Measurements from ENCODE around the gene PAGE1. TPM values are rescaled to one million over a fixed set of nuclear protein-coding genes. Genes with fewer than 3 reads are reported as not detected.

PAGE1 gene
- total RNA-seq, 2 donors from 2014 or later, result not detected

DNA sequence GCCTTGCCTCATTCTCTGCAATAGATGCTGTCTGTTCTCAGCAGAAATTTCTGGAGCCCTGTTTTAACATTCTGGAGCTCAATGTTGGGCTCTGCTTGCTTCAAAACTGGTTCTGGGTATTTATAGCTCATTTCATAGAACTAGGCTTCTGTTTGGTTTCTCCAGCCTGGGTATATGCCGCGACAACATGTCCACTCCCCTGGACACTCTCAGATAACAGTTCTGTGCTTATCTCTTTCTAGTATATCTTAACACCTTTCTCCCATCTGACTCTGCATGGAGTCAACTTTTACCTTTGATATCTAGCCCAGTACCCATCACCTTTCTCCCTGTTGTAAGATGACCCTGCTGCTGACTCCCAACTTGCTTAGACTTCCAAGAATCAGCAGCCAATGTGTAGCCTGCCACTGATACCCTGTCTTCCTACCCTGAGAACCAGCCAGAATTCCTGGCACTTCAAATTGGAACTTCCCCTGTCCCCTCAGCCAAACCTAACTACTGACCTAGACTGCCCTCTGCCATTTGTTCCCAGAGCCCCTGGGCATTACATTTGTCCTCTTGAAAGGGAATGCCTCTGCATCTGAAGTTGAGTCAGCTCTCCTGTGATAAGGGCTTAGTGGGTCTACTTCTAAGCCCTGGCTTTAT lies 20.6 kb downstream of the PAGE1 start:
- ATAC-seq (replicated peaks in 1 of 2), result no peak
- no peaks in the 10 kb centered on the region for H3K9me3 Mint-ChIP-seq
- H3K4me1 Mint-ChIP-seq (ENCODE audit: low read depth), result no peaks in the 10 kb centered on the region
- DNase-seq, result no peak
- peaks cover 42% of the 10 kb centered on the region for H3K27me3 Mint-ChIP-seq (ENCODE audit: low read depth)
- H3K4me3 Mint-ChIP-seq, result no peak overlapping the region
- H3K36me3 Mint-ChIP-seq (ENCODE audit: insufficient read depth in 2 of 2), result no peaks in the 10 kb centered on the region
- no peak overlapping the region for H3K27ac Mint-ChIP-seq

- ATAC-seq (replicated peaks in 1 of 2), result no peak
- Mint-ChIP-seq H3K27me3 (ENCODE audit: low read depth) (peaks cover 41% of the 10 kb centered on the region), H3K27ac (no peak overlapping the region), H3K4me1 (ENCODE audit: low read depth) (no peaks in the 10 kb centered on the region), H3K36me3 (ENCODE audit: insufficient read depth in 2 of 2) (no peaks in the 10 kb centered on the region), H3K9me3 (no peaks in the 10 kb centered on the region), H3K4me3 (no peak overlapping the region)
- DNase-seq, result no peak
Observed at GRCh38 chrX:49673394-49673793, 22.4 kb downstream of the PAGE1 start.

DNA sequence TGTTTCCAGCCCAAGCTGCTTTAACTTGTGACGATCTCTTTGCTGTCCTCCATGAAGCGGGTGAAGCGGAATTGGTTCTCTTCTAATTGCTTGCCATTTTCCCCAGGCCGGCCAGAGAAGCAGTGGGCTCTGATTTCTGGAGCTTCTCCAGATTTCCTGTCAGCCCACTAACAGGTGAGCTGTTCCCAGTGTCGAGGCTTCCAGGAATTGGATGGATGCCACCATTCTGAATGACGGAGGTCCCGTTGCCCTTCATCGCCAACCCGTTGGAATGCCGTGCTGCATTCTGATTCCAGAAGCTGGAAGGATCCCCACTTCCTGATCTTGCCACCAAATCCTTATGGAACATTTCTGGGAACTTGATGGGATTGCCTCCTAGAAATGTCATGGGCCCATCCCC lies 31.0 kb downstream of the PAGE1 start:
- H3K27me3 Mint-ChIP-seq (ENCODE audit: low read depth), result peaks cover 38% of the 10 kb centered on the region
- no peaks in the 10 kb centered on the region for H3K9me3 Mint-ChIP-seq
- ATAC-seq (replicated peaks in 1 of 2) (no peak), DNase-seq (no peak)
- H3K27ac Mint-ChIP-seq, result no peak overlapping the region
- H3K4me1 Mint-ChIP-seq (ENCODE audit: low read depth), result no peaks in the 10 kb centered on the region
- no peaks in the 10 kb centered on the region for H3K36me3 Mint-ChIP-seq (ENCODE audit: insufficient read depth in 2 of 2)
- H3K4me3 Mint-ChIP-seq, result no peak overlapping the region

DNA sequence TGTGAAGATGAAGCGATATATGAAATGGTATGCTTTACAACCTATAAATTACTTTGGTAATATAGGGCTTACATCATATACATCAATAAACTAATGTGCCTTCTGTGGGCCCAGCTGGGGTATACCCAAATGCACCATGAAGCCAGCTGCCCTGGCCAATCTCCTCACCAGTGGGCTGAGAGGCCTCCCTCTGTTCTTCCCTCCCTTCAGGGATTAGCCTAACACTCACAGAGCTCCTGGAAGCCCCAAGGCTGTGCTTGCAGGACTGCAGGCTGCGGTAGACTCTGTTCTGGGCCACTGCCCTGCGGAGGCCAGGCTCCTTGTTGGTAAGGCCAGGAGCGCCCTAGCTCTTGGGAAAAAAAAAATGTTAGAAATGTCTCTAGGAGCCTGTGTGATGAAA lies 33.9 kb downstream of the PAGE1 start:
- Mint-ChIP-seq H3K4me1 (ENCODE audit: low read depth) (no peaks in the 10 kb centered on the region), H3K36me3 (ENCODE audit: insufficient read depth in 2 of 2) (no peaks in the 10 kb centered on the region), H3K9me3 (no peaks in the 10 kb centered on the region), H3K27ac (no peak overlapping the region), H3K4me3 (no peak overlapping the region), H3K27me3 (ENCODE audit: low read depth) (peaks cover 23% of the 10 kb centered on the region)
- no peak for ATAC-seq (replicated peaks in 1 of 2)
- DNase-seq, result no peak

DNA sequence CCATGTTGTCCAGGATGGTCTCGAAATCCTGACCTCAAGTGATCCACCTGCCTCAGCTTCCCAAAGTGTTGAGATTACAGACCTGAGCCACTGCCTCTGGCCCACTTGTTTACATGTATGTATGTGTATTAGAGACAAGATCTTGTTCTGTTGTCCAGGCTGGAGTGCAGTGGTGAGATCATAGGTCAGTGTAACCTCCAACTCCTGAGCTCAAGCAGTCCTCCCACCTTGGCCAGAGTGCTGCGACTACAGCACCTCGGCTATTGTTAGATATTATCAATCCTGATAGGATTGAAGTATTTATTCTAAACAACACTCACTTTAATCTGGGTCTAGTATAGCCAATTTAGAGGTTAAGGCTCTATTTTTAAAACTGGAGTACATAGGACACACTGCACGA lies 36.0 kb downstream of the PAGE1 start:
- H3K27me3 Mint-ChIP-seq (ENCODE audit: low read depth), result peaks cover 20% of the 10 kb centered on the region
- H3K27ac Mint-ChIP-seq, result no peak overlapping the region

GRCh38 chrX:49656533-49656932 lies 39.3 kb downstream of the PAGE1 start:
- Mint-ChIP-seq H3K27ac (no peak overlapping the region), H3K27me3 (ENCODE audit: low read depth) (peaks cover 31% of the 10 kb centered on the region), H3K4me1 (ENCODE audit: low read depth) (no peaks in the 10 kb centered on the region), H3K9me3 (no peaks in the 10 kb centered on the region), H3K4me3 (no peak overlapping the region), H3K36me3 (ENCODE audit: insufficient read depth in 2 of 2) (no peaks in the 10 kb centered on the region)
- no peak for DNase-seq
- ATAC-seq (replicated peaks in 1 of 2), result no peak

More for the DNA sequence above, 36.0 kb downstream of the PAGE1 start:
- DNase-seq, result no peak
- ATAC-seq (replicated peaks in 1 of 2), result no peak
- H3K36me3 Mint-ChIP-seq (ENCODE audit: insufficient read depth in 2 of 2), result no peaks in the 10 kb centered on the region
- H3K4me1 Mint-ChIP-seq (ENCODE audit: low read depth), result no peaks in the 10 kb centered on the region
- H3K4me3 Mint-ChIP-seq, result no peak overlapping the region
- no peaks in the 10 kb centered on the region for H3K9me3 Mint-ChIP-seq

DNA sequence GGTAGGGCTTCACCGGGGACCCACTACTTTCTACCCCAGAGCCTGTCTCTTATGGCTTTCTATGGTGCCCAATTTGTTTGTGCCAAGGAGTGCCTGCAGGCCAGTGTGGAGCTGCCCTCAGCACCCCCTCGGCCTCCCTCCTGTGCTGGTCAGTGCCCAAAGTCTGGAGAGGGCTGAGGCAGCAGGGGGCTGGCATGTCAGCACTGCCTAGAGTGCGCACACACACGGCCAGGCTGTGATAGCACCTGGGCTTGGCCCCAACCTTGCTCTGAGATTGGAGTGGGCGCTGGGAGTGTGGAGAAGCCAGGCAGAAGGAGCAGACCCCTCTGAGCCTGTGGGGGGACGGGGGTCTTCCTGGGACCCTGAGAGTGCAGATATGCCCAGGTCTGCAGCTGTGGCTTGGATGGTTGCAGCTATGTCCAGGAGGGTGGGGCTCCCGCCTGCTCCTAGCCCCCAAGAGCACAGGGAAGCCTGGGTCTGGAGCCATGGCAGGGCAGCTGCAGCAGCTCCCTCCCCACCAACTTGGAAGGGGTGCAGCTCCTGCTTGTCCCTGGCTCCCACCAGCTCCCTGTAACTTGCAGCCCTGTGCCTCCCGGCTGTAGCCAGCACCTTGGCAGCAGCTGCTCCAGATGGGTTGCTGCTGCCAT lies 50.7 kb downstream of the PAGE1 start:
- no peak for DNase-seq
- ATAC-seq (replicated peaks in 1 of 2), result no peak

More for the DNA sequence above, 50.7 kb downstream of the PAGE1 start:
- Mint-ChIP-seq H3K9me3 (no peaks in the 10 kb centered on the region), H3K36me3 (ENCODE audit: insufficient read depth in 2 of 2) (no peaks in the 10 kb centered on the region), H3K27ac (no peak overlapping the region), H3K4me3 (no peak overlapping the region), H3K27me3 (ENCODE audit: low read depth) (peaks cover 35% of the 10 kb centered on the region), H3K4me1 (ENCODE audit: low read depth) (no peaks in the 10 kb centered on the region)

Other genes starting within 250 kb of the PAGE1 start
- not detected for gene GAGE12C, start 163.8 kb downstream of the PAGE1 start, total RNA-seq
- not detected for gene GAGE12D, start 154.3 kb downstream of the PAGE1 start, total RNA-seq
- gene GAGE12E, start 144.7 kb downstream of the PAGE1 start, total RNA-seq, result not detected
- not detected for gene GAGE12F, start 135.1 kb downstream of the PAGE1 start, total RNA-seq
- gene GAGE12G, start 125.6 kb downstream of the PAGE1 start, total RNA-seq, result not detected
- not detected for gene GAGE12H, start 116.0 kb downstream of the PAGE1 start, total RNA-seq
- gene GAGE2A, start 106.5 kb downstream of the PAGE1 start, total RNA-seq, result not detected
- gene GAGE1, start 97.0 kb downstream of the PAGE1 start, total RNA-seq, result not detected
- gene PAGE4, start 133.3 kb upstream of the PAGE1 start, total RNA-seq, result not detected
- 1 to 10 TPM; 1.9 to 2.1 TPM for gene USP27X, start 183.5 kb upstream of the PAGE1 start, total RNA-seq
- 1 to 10 TPM; 4.2 to 4.3 TPM for gene CLCN5, start 226.6 kb upstream of the PAGE1 start, total RNA-seq

All from activated T-cell treated with anti-CD3 and anti-CD28 coated beads, Interleukin-2, amount 50 U/mL, for 72 hours (primary cell).